IMR-90 (cell line): ENCODE results near the gene NUP210L. TPM values are rescaled to one million over a fixed set of nuclear protein-coding genes. Genes with fewer than 3 reads are reported as not detected.
"Not testable (repeated sequence)": the region's sequence is repeated elsewhere in the genome, so short reads cannot be mapped to it uniquely, and the experiment has no call there.

ENCODE experiments used
- ATAC-seq: fragments of 200-7000 bp; cut with Tn5 transposase; 2 replicates; pipeline ENCODE4 v1.9.1; 2020; ENCODE audit warnings: low read depth, mild to moderate bottlenecking, moderate library complexity
- BruUV-seq: library from RNA; stranded (reverse); fragments of 400-500 nt; replicated peaks from 2 replicates; lab custom pipeline; 2021; lab: Mats Ljungman, UMichigan
- CTCF ChIA-PET: fragments of 300-600 bp; formaldehyde crosslinking; extraction: SDS; loops from one replicate; lab custom pipeline; 2021; ENCODE audit warnings: antibody characterized with exemption; lab: Yijun Ruan, JAX
- POLR2A ChIA-PET: fragments of 300-600 bp; sonication (Branson Sonifier 250); formaldehyde crosslinking; loops from one replicate; lab custom pipeline; 2022; ENCODE audit warnings: antibody characterized with exemption; ENCODE audit not compliant: unreplicated experiment; lab: Charles Lee
- DNase-seq: peaks from one replicate; pipeline ENCODE4 v3.0.0; 2013
- H2AFZ ChIP-seq: replicated peaks from 2 replicates; pipeline ENCODE3; 2013; ENCODE audit warnings: low read length, mild to moderate bottlenecking; ENCODE audit not compliant: poor library complexity
- H2AK5ac ChIP-seq: 2 replicates; pipeline ENCODE4 v1.6.1; 2013; ENCODE audit warnings: low read depth, low read length, inconsistent platforms
- H2AK9ac ChIP-seq: replicated peaks from 2 replicates; pipeline ENCODE3; 2013; ENCODE audit warnings: mild to moderate bottlenecking, low read depth, low read length, moderate library complexity; ENCODE audit not compliant: poor library complexity
- H2BK120ac ChIP-seq: 2 replicates; pipeline ENCODE4 v1.6.1; 2013; ENCODE audit warnings: low read depth, low read length, inconsistent platforms
- H2BK15ac ChIP-seq: 3 replicates; pipeline ENCODE4 v1.6.1; 2013; ENCODE audit warnings: low read depth, low read length, inconsistent platforms
- H2BK20ac ChIP-seq: 2 replicates; pipeline ENCODE4 v1.6.1; 2013; ENCODE audit warnings: low read depth, mild to moderate bottlenecking, inconsistent platforms, low read length, moderate library complexity
- H2BK5ac ChIP-seq: 2 replicates; pipeline ENCODE4 v1.6.1; 2013; ENCODE audit warnings: mild to moderate bottlenecking, low read depth, low read length, inconsistent platforms; ENCODE audit not compliant: poor library complexity, severe bottlenecking
- H3K14ac ChIP-seq: replicated peaks from 2 replicates; pipeline ENCODE4 v1.6.1; 2013; ENCODE audit warnings: low read depth, low read length, inconsistent platforms
- H3K18ac ChIP-seq: 2 replicates; pipeline ENCODE4 v1.6.1; 2013; ENCODE audit warnings: low read depth, low read length, control low read depth
- H3K23ac ChIP-seq: 2 replicates; pipeline ENCODE4 v1.6.1; 2013; ENCODE audit warnings: low read depth, low read length, inconsistent platforms
- H3K27ac ChIP-seq: 2 replicates; pipeline ENCODE4 v1.5.1; 2013; ENCODE audit warnings: mild to moderate bottlenecking, control low read depth, low read length; ENCODE audit not compliant: insufficient read depth
- H3K27me3 ChIP-seq: 2 replicates; pipeline ENCODE4 v1.6.1; 2013; ENCODE audit warnings: low read length; ENCODE audit not compliant: control insufficient read depth, insufficient read depth
- H3K36me3 ChIP-seq: 2 replicates; pipeline ENCODE4 v1.6.1; 2013; ENCODE audit warnings: low read length, mixed read lengths; ENCODE audit not compliant: control insufficient read depth, insufficient read depth
- H3K4ac ChIP-seq: 2 replicates; pipeline ENCODE4 v1.6.1; 2013; ENCODE audit warnings: low read depth, low read length, inconsistent platforms
- H3K4me1 ChIP-seq: 2 replicates; pipeline ENCODE4 v1.6.1; 2013; ENCODE audit warnings: low read length, mixed read lengths; ENCODE audit not compliant: control insufficient read depth, insufficient read depth
- H3K4me2 ChIP-seq: 2 replicates; pipeline ENCODE4 v1.6.1; 2013; ENCODE audit warnings: low read depth, mild to moderate bottlenecking, control low read depth, low read length, moderate library complexity
- H3K4me3 ChIP-seq: 2 replicates; pipeline ENCODE4 v1.5.1; 2013; ENCODE audit warnings: low read depth, mild to moderate bottlenecking, control low read depth, low read length, moderate library complexity; ENCODE audit not compliant: insufficient read depth
- H3K56ac ChIP-seq: 2 replicates; pipeline ENCODE4 v1.6.1; 2013; ENCODE audit warnings: low read length, inconsistent platforms; ENCODE audit not compliant: insufficient read depth; ENCODE audit errors: extremely low read depth
- H3K79me1 ChIP-seq, 2 experiments: 2 replicates each; pipeline ENCODE4 v1.6.1; 2013; ENCODE audit warnings: low read length in 2 of 2, inconsistent platforms in 1 of 2, low read depth in 1 of 2
- H3K9ac ChIP-seq: 2 replicates; pipeline ENCODE4 v1.6.1; 2013; ENCODE audit warnings: low read depth, low read length, control low read depth
- H3K9me1 ChIP-seq: 2 replicates; pipeline ENCODE4 v1.6.1; 2013; ENCODE audit warnings: low read length, inconsistent platforms; ENCODE audit not compliant: insufficient read depth
- H3K9me3 ChIP-seq: 2 replicates; pipeline ENCODE4 v1.6.1; 2013; ENCODE audit warnings: low read length; ENCODE audit not compliant: control insufficient read depth, insufficient read depth
- H4K20me1 ChIP-seq: 2 replicates; pipeline ENCODE4 v1.6.1; 2013; ENCODE audit warnings: low read length, inconsistent platforms; ENCODE audit not compliant: insufficient read depth
- H4K5ac ChIP-seq: 2 replicates; pipeline ENCODE4 v1.6.1; 2013; ENCODE audit warnings: mild to moderate bottlenecking, low read depth, low read length, control low read depth
- H4K8ac ChIP-seq, 2 experiments: 2 replicates each; pipeline ENCODE4 v1.6.1; 2013; ENCODE audit warnings: low read depth in 2 of 2, low read length in 2 of 2, control low read depth in 1 of 2, inconsistent platforms in 1 of 2
- H4K91ac ChIP-seq: 2 replicates; pipeline ENCODE4 v1.6.1; 2013; ENCODE audit warnings: low read depth, low read length, inconsistent platforms; ENCODE audit not compliant: insufficient read depth
- WGBS, 2 experiments: methylation state at CpG; one replicate each; pipeline versions ENCODE4 v1.1.5 to v1.1.7; 2013; ENCODE audit warnings: missing lambda C conversion rate in 2 of 2; ENCODE audit not compliant: insufficient read length in 1 of 2; ENCODE audit errors: extremely low coverage in 2 of 2; 5-methylcytosine and 5-hydroxymethylcytosine counted together
- dilution Hi-C: fragments of 300-500 bp; cut with HindIII; formaldehyde crosslinking; loops from one replicate; pipeline ENCODE4 v1.14.3; 2018; ENCODE audit warnings: low sequenced_read_pairs; ENCODE audit not compliant: unreplicated experiment
- in situ Hi-C: fragments of 300-500 bp; cut with MboI; formaldehyde crosslinking; loops from 3 replicates; pipeline ENCODE4 v1.14.3; 2019; ENCODE audit warnings: low sequenced_read_pairs, inconsistent platforms, mixed read lengths
- intact Hi-C: fragments of 100-400 bp; cut with micrococcal nuclease; formaldehyde crosslinking; loops from 2 replicates; pipeline ENCODE4 v1.10.0; 2022
- polyA plus RNA-seq, 3 experiments: library from polyadenylated mRNA; depleted of rRNA; stranded (reverse); fragments of >200 nt; gene quantifications; 2 replicates each; pipeline ENCODE4 v1.2.3, GENCODE V29; 2012; ENCODE audit warnings: low replicate concordance in 1 of 3
- total RNA-seq: library from RNA; depleted of rRNA; stranded (reverse); fragments of >200 nt; gene quantifications from 2 replicates; pipeline ENCODE4 v1.2.3, GENCODE V29; 2012

Gene NUP210L
- total and polyA plus RNA-seq, 2 of the 4 experiments (the other 2 are of a cell fraction), result under 0.01 to 0.02 TPM

DNA sequence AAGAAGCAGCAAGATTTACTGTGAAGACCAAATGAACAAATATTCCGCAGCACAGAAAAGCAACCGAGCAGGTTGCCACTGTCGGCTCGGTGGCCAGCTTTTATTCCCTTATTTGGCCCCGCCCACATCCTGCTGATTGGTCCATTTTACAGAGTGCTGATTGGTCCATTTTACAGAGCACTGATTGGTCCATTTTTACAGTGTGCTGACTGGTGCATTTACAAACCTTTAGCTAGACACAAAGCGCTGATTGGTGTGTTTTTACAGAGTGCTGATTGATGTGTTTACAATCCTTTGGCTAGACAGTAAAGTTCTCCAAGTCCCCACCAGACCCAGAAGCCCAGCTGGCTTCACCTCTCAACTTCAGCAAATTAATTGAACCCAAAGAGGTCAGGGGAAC is 71.8 kb downstream of the NUP210L start:
- H3K14ac ChIP-seq, H3K23ac ChIP-seq, H3K18ac ChIP-seq, H3K4me1 ChIP-seq, H3K56ac ChIP-seq, H4K5ac ChIP-seq, H2AK9ac ChIP-seq, H3K27ac ChIP-seq, H2BK15ac ChIP-seq, H2BK120ac ChIP-seq, H2AK5ac ChIP-seq, H3K4me3 ChIP-seq, H3K27me3 ChIP-seq, dilution Hi-C loops, H4K8ac ChIP-seq, H2BK20ac ChIP-seq, H2BK5ac ChIP-seq, H3K36me3 ChIP-seq, H3K9ac ChIP-seq, BruUV-seq, H3K4ac ChIP-seq, H3K79me1 ChIP-seq, POLR2A ChIA-PET, H4K20me1 ChIP-seq, H2AFZ ChIP-seq, H3K9me1 ChIP-seq, H3K4me2 ChIP-seq, H3K9me3 ChIP-seq, ATAC-seq, in situ Hi-C loops, H4K91ac ChIP-seq, intact Hi-C loops, DNase-seq: not testable (repeated sequence)
- WGBS, 2 experiments, result 83% methylated on average over 2 of the region's 6 CpGs; no CpG with 5 or more reads in 1 of the 2 experiments
- CTCF ChIA-PET, result interaction anchor here (1.1 kb wide), 1 partner anchor 25 kb away, joined by 3 read pairs; no protein-coding TSS in a partner anchor
